Fibroblast of lung (primary cell): ENCODE measurements around the gene STMP1. TPM values are rescaled to one million over a fixed set of nuclear protein-coding genes. Genes with fewer than 3 reads are reported as not detected.
"Not testable (repeated sequence)": the region's sequence is repeated elsewhere in the genome, so short reads cannot be mapped to it uniquely, and the experiment has no call there.

Source experiments
- DNase-seq, 2 donors: peaks; one replicate each; pipeline versions ENCODE4 v3.0.0 to v3.0.0-alpha.2; 2010; ENCODE audit warnings: low read depth in 2 of 2
- H2AFZ ChIP-seq: 2 replicates; pipeline ENCODE4 v1.5.1; 2012; ENCODE audit warnings: low read length, control low read depth, inconsistent platforms
- H3K27ac ChIP-seq: 2 replicates; pipeline ENCODE4 v1.5.1; 2011; ENCODE audit warnings: low read length, control low read depth; ENCODE audit not compliant: insufficient read depth
- H3K27me3 ChIP-seq: 2 replicates; pipeline ENCODE4 v1.5.1; 2011; ENCODE audit warnings: mild to moderate bottlenecking, low read length; ENCODE audit not compliant: control insufficient read depth, insufficient read depth
- H3K36me3 ChIP-seq: 2 replicates; pipeline ENCODE4 v1.5.1; 2011; ENCODE audit warnings: low read length; ENCODE audit not compliant: control insufficient read depth, insufficient read depth
- H3K4me1 ChIP-seq: 2 replicates; pipeline ENCODE4 v1.5.1; 2011; ENCODE audit warnings: low read length; ENCODE audit not compliant: control insufficient read depth, insufficient read depth; ENCODE audit errors: extremely low read depth
- H3K4me2 ChIP-seq: 2 replicates; pipeline ENCODE4 v1.5.1; 2011; ENCODE audit warnings: low read length, control low read depth; ENCODE audit not compliant: insufficient read depth; ENCODE audit errors: extremely low read depth
- H3K4me3 ChIP-seq, 4 experiments: fragments of 200-600 bp in 1 of 4; sonication (generic) in 1 of 4; replicated peaks in 1 of 4; 2 replicates each; pipeline ENCODE4 v1.5.1; 2011 to 2016; ENCODE audit warnings: low read length in 4 of 4, low read depth in 3 of 4, mild to moderate bottlenecking in 3 of 4, control low read depth in 2 of 4, inconsistent platforms in 1 of 4, mixed read lengths in 1 of 4; ENCODE audit not compliant: insufficient read depth in 1 of 4; ENCODE audit errors: control extremely low read depth in 1 of 4
- H3K79me2 ChIP-seq: 2 replicates; pipeline ENCODE4 v1.5.1; 2012; ENCODE audit warnings: mild to moderate bottlenecking, low read length, inconsistent platforms; ENCODE audit not compliant: control insufficient read depth, insufficient read depth
- H3K9ac ChIP-seq: 2 replicates; pipeline ENCODE4 v1.5.1; 2011; ENCODE audit warnings: mild to moderate bottlenecking, low read length, control low read depth; ENCODE audit not compliant: insufficient read depth
- H3K9me3 ChIP-seq: 2 replicates; pipeline ENCODE4 v1.5.1; 2012; ENCODE audit warnings: low read depth, low read length; ENCODE audit not compliant: control insufficient read depth, insufficient read depth
- H4K20me1 ChIP-seq: 2 replicates; pipeline ENCODE4 v1.5.1; 2011; ENCODE audit warnings: low read length; ENCODE audit not compliant: control insufficient read depth, insufficient read depth; ENCODE audit errors: extremely low read depth
- EZH2 ChIP-seq: IDR thresholded peaks from 2 replicates; pipeline ENCODE4 v1.5.1; 2012; ENCODE audit warnings: low read length, control low read depth, mild to moderate bottlenecking; ENCODE audit errors: missing control alignments
- polyA plus RNA-seq, 2 donors: library from polyadenylated mRNA; depleted of rRNA in 1 of 2; stranded (reverse) in 1 of 2; unstranded in 1 of 2; fragments of >200 nt; gene quantifications; 2 replicates each; pipeline ENCODE4 v1.2.1, GENCODE V29; 2011 to 2012; ENCODE audit warnings: missing spikeins in 1 of 2
- total RNA-seq: library from RNA; depleted of rRNA; stranded (reverse); fragments of >200 nt; gene quantifications from 2 replicates; pipeline ENCODE4 v1.2.1, GENCODE V29; 2014
- TF ChIP-seq, protein P1 (sequence below), 2 donors: IDR thresholded peaks in 1 of 2; conservative IDR thresholded peaks in 1 of 2; 1 replicate in 1 of 2; 2 replicates in 1 of 2; pipeline ENCODE4 v1.5.1; 2011 to 2012; ENCODE audit warnings: low read length in 2 of 2, control low read depth in 1 of 2, inconsistent platforms in 1 of 2, low read depth in 1 of 2, mild to moderate bottlenecking in 1 of 2

STMP1 gene
- total and polyA plus RNA-seq, 2 donors (not counting 1 experiment from before 2014, with no cell fraction given), result 16.7 to 50.6 TPM

DNA sequence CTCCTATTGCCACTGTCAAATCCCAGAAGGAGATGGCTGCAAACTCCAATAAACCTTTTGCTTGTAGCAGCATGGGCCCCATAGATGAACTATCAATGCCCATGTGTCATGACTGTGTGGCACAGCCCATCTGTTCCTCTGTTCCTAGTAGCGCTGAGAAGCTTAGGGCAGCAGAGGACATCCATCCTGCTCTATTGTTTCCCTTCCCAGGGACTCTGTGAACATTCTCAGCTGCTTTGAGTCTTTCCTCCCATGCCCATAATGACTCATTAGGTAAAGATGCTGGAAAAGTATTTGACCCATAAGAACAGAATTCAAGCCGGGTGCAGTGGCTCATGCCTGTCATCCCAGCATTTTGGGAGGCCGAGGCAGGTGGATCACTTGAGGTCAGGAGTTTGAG is 28.3 kb downstream of the STMP1 start:
- H3K27ac ChIP-seq, result no peak overlapping the region
- no peaks in the 10 kb centered on the region for H3K27me3 ChIP-seq
- no peak overlapping the region for H3K4me3 ChIP-seq
- H3K36me3 ChIP-seq, result peaks cover 1% of the 10 kb centered on the region
- no peak overlapping the region for H3K9ac ChIP-seq
- H4K20me1 ChIP-seq, result no peaks in the 10 kb centered on the region
- peaks cover 4% of the 10 kb centered on the region for H3K4me1 ChIP-seq
- H2AFZ ChIP-seq, result no peak overlapping the region
- TF ChIP-seq, protein P1, sequence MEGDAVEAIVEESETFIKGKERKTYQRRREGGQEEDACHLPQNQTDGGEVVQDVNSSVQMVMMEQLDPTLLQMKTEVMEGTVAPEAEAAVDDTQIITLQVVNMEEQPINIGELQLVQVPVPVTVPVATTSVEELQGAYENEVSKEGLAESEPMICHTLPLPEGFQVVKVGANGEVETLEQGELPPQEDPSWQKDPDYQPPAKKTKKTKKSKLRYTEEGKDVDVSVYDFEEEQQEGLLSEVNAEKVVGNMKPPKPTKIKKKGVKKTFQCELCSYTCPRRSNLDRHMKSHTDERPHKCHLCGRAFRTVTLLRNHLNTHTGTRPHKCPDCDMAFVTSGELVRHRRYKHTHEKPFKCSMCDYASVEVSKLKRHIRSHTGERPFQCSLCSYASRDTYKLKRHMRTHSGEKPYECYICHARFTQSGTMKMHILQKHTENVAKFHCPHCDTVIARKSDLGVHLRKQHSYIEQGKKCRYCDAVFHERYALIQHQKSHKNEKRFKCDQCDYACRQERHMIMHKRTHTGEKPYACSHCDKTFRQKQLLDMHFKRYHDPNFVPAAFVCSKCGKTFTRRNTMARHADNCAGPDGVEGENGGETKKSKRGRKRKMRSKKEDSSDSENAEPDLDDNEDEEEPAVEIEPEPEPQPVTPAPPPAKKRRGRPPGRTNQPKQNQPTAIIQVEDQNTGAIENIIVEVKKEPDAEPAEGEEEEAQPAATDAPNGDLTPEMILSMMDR (conservative IDR thresholded peaks at IDR 0.05 in 1 of 2, IDR thresholded peaks at IDR 0.05 in 1 of 2; ENCODE audit: low read depth in 1 of 2, low read length in 2 of 2), result no peak
- peak; percentile 25 to 88 for DNase-seq
- no peak overlapping the region for H3K4me2 ChIP-seq
- no peaks in the 10 kb centered on the region for H3K79me2 ChIP-seq
- no peaks in the 10 kb centered on the region for H3K9me3 ChIP-seq

GRCh38 chr7:135692055-135692454 is 29.7 kb downstream of the STMP1 start:
- no peak overlapping the region for H2AFZ ChIP-seq
- no peaks in the 10 kb centered on the region for H4K20me1 ChIP-seq
- H3K4me3 ChIP-seq, result no peak overlapping the region
- peaks cover 4% of the 10 kb centered on the region for H3K4me1 ChIP-seq
- TF ChIP-seq, protein P1 (conservative IDR thresholded peaks at IDR 0.05 in 1 of 2, IDR thresholded peaks at IDR 0.05 in 1 of 2; ENCODE audit: low read depth in 1 of 2, low read length in 2 of 2), result no peak
- no peak for TF ChIP-seq EZH2
- H3K27ac ChIP-seq, result no peak overlapping the region
- no peaks in the 10 kb centered on the region for H3K27me3 ChIP-seq
- H3K9ac ChIP-seq, result no peak overlapping the region
- H3K36me3 ChIP-seq, result peaks cover 1% of the 10 kb centered on the region
- H3K9me3 ChIP-seq, result no peaks in the 10 kb centered on the region
- DNase-seq, result peak in 1 of 2 donors; percentile 78
- no peaks in the 10 kb centered on the region for H3K79me2 ChIP-seq
- no peak overlapping the region for H3K4me2 ChIP-seq

DNA sequence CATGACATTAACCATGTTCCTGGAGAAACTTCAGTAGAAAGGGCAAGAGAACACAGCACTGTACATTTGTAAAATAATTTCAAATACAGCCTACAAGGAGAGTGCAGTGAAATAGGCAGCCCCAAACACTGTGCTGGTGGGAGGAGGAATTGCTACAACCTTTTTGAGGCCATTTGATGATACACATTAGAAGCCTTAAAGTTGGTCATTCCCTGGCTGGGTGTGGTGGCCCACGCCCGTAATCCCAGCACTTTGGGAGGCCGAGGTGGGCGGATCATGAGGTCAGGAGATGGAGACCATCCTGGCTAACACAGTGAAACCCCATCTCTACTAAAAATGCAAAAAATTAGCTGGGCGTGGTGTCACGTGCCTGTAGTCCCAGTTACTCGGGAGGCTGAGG is 30.3 kb downstream of the STMP1 start:
- not testable (repeated sequence) for H3K27ac ChIP-seq, H3K9me3 ChIP-seq, H3K4me2 ChIP-seq, H3K79me2 ChIP-seq, H3K4me1 ChIP-seq, H2AFZ ChIP-seq, H3K9ac ChIP-seq, H3K27me3 ChIP-seq, H3K4me3 ChIP-seq, DNase-seq, H3K36me3 ChIP-seq, H4K20me1 ChIP-seq
